Measurements from ENCODE around the gene CRYBG1.
A peak's percentile ranks its signal among the peaks of the same experiment; 100 is the strongest.

CRYBG1 gene

DNA sequence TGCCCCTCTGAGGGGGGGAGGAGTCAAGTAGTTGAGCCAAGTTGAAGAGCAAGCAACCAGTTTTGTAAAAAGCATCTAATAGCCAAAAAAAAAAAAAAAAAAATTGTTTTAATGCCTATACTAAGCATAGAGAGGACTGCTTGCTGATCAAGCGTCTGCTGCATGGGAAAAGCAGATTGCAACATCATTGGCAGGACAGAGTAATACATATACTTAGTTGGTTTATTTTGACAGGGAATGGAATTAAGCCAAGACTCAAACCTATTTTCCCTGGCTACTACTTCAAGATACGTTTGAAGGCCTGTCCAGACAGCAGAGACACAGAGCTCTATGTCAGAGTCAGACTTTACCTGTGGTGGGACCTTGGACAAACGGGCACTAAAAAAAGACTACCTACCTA, 148.3 kb downstream of the CRYBG1 start:
- TF ChIP-seq, protein P1, sequence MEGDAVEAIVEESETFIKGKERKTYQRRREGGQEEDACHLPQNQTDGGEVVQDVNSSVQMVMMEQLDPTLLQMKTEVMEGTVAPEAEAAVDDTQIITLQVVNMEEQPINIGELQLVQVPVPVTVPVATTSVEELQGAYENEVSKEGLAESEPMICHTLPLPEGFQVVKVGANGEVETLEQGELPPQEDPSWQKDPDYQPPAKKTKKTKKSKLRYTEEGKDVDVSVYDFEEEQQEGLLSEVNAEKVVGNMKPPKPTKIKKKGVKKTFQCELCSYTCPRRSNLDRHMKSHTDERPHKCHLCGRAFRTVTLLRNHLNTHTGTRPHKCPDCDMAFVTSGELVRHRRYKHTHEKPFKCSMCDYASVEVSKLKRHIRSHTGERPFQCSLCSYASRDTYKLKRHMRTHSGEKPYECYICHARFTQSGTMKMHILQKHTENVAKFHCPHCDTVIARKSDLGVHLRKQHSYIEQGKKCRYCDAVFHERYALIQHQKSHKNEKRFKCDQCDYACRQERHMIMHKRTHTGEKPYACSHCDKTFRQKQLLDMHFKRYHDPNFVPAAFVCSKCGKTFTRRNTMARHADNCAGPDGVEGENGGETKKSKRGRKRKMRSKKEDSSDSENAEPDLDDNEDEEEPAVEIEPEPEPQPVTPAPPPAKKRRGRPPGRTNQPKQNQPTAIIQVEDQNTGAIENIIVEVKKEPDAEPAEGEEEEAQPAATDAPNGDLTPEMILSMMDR (IDR thresholded peaks at IDR 0.05; ENCODE audit: insufficient read depth, low read length), result no peak
- TF ChIP-seq POLR2AphosphoS5 (IDR thresholded peaks at IDR 0.05; ENCODE audit: low read depth) (no peak), GABPA (IDR thresholded peaks at IDR 0.05; ENCODE audit: low read depth) (no peak), SPI1 (IDR thresholded peaks at IDR 0.05; ENCODE audit: borderline replicate concordance, low read depth) (no peak)
- TF ChIP-seq, protein P2, sequence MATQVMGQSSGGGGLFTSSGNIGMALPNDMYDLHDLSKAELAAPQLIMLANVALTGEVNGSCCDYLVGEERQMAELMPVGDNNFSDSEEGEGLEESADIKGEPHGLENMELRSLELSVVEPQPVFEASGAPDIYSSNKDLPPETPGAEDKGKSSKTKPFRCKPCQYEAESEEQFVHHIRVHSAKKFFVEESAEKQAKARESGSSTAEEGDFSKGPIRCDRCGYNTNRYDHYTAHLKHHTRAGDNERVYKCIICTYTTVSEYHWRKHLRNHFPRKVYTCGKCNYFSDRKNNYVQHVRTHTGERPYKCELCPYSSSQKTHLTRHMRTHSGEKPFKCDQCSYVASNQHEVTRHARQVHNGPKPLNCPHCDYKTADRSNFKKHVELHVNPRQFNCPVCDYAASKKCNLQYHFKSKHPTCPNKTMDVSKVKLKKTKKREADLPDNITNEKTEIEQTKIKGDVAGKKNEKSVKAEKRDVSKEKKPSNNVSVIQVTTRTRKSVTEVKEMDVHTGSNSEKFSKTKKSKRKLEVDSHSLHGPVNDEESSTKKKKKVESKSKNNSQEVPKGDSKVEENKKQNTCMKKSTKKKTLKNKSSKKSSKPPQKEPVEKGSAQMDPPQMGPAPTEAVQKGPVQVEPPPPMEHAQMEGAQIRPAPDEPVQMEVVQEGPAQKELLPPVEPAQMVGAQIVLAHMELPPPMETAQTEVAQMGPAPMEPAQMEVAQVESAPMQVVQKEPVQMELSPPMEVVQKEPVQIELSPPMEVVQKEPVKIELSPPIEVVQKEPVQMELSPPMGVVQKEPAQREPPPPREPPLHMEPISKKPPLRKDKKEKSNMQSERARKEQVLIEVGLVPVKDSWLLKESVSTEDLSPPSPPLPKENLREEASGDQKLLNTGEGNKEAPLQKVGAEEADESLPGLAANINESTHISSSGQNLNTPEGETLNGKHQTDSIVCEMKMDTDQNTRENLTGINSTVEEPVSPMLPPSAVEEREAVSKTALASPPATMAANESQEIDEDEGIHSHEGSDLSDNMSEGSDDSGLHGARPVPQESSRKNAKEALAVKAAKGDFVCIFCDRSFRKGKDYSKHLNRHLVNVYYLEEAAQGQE (IDR thresholded peaks at IDR 0.05; ENCODE audit: insufficient replicate concordance, low read depth), result no peak
- no peak for DNase-seq (ENCODE audit: low read depth in 1 of 2, low spot score in 1 of 2)
- Histone ChIP-seq H3K27me3 (ENCODE audit: insufficient read depth, poor library complexity, severe bottlenecking) (no peaks in the 10 kb centered on the region), H3K4me3 (replicated peaks; ENCODE audit: insufficient read depth, low read length) (no peak overlapping the region), H3K27ac (replicated peaks) (peak overlapping the region; percentile 93; the same call in 1 of the 2 replicates)

DNA sequence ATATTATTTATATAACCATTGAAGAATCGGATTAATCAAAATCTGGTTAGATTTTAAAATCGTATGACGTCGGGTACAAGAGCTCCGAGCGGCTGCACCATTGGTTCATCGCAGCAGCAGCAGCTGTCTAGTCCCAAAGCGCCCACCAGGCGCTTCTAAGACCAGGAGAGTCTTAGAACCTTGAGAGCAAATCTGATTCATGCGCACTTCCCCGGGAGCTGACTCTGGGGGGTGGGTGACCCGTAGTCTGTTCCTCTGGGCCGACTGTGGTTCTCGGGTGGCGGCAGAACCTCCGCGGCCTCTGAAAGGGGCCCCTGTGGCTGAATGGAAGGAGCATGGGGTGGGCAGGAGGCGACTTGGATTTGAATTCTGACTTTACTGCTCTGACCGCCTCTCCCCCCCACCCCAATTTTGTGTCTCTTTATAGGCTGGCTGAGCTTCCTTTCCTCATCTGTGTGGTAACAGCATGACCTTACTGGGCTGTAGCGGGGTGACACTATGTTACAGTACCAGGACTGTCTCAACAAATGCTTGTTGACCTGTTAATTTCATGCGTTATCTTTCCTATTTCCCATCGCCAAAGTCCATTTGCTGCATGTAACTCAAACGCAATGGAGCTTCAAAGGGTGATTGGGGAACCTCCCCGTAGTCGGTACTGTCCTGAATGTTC, 149.0 kb downstream of the CRYBG1 start:
- DNase-seq (ENCODE audit: low read depth in 1 of 2, low spot score in 1 of 2), result no peak
- TF ChIP-seq SPI1 (IDR thresholded peaks at IDR 0.05; ENCODE audit: borderline replicate concordance, low read depth), result no peak
- no peak for TF ChIP-seq GABPA (IDR thresholded peaks at IDR 0.05; ENCODE audit: low read depth)
- no peak for TF ChIP-seq POLR2AphosphoS5 (IDR thresholded peaks at IDR 0.05; ENCODE audit: low read depth)
- TF ChIP-seq, protein P2 (IDR thresholded peaks at IDR 0.05; ENCODE audit: insufficient replicate concordance, low read depth), result no peak
- TF ChIP-seq, protein P1 (IDR thresholded peaks at IDR 0.05; ENCODE audit: insufficient read depth, low read length), result no peak
- peak overlapping the region; percentile 93 for H3K27ac ChIP-seq (replicated peaks)
- H3K4me3 ChIP-seq (replicated peaks; ENCODE audit: insufficient read depth, low read length), result peak overlapping the region; percentile 58
- H3K27me3 ChIP-seq (ENCODE audit: insufficient read depth, poor library complexity, severe bottlenecking), result no peaks in the 10 kb centered on the region

DNA sequence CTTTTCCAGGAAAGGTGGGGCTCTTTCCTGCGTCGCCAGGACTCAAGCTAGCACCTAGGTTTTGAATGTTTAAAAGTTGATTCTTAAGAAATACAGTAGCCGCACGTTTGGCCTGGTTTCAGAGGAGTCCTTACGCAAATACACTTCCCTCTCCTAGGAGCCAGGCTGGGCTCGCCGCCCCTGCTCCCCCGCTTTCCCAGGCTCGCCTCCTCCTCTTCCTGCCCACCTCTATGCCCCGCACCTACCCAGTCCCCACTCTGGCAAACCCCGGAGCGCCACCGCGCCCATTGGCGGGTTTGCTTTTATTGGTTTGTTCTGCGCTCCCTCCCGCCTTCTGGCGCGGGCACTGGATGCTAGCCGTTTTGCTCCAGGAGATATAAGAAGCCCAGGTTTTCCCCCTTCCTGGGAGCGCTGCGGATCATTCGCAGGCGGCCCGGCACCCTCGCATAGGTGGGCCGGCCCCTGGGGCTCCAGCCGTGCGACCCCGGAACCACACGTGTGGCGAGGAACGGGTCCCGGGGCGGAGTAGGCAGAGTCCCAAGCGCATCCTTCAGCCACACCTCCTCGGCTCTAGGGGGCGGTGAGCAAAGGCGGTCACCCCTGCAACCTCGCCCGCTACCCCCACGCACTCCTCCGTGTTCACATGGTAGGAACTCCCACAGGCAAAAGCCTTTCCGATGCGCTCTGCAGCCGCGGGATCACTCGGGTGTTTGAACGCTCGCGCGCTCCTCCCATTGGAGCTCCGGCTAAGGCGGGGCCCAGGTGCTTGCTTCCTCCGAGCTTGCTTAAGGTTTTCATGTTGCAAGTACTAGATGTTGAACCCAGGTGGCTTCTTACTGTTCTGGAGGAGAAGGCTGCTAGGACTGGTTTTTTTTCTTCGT, 149.8 kb downstream of the CRYBG1 start:
- peak overlapping the region; percentile 58 for H3K4me3 ChIP-seq (replicated peaks; ENCODE audit: insufficient read depth, low read length)
- peak; percentile 91 to 95 for DNase-seq (ENCODE audit: low read depth in 1 of 2, low spot score in 1 of 2)
- TF ChIP-seq GABPA (IDR thresholded peaks at IDR 0.05; ENCODE audit: low read depth), result no peak
- peak; percentile 43; the same call in 1 of the 2 replicates for TF ChIP-seq SPI1 (IDR thresholded peaks at IDR 0.05; ENCODE audit: borderline replicate concordance, low read depth)
- TF ChIP-seq, protein P1 (IDR thresholded peaks at IDR 0.05; ENCODE audit: insufficient read depth, low read length), result peak; percentile 4
- TF ChIP-seq, protein P2 (IDR thresholded peaks at IDR 0.05; ENCODE audit: insufficient replicate concordance, low read depth), result peak; percentile 44
- peak; percentile 64 for TF ChIP-seq POLR2AphosphoS5 (IDR thresholded peaks at IDR 0.05; ENCODE audit: low read depth)
- H3K27ac ChIP-seq (replicated peaks), result peak overlapping the region; percentile 93
- no peaks in the 10 kb centered on the region for H3K27me3 ChIP-seq (ENCODE audit: insufficient read depth, poor library complexity, severe bottlenecking)
